ENCODE data around the gene HS2ST1.

GRCh38 chr1:87121711-87122163 lies 207.3 kb downstream of the HS2ST1 start:
- TF ChIP-seq, protein P1, sequence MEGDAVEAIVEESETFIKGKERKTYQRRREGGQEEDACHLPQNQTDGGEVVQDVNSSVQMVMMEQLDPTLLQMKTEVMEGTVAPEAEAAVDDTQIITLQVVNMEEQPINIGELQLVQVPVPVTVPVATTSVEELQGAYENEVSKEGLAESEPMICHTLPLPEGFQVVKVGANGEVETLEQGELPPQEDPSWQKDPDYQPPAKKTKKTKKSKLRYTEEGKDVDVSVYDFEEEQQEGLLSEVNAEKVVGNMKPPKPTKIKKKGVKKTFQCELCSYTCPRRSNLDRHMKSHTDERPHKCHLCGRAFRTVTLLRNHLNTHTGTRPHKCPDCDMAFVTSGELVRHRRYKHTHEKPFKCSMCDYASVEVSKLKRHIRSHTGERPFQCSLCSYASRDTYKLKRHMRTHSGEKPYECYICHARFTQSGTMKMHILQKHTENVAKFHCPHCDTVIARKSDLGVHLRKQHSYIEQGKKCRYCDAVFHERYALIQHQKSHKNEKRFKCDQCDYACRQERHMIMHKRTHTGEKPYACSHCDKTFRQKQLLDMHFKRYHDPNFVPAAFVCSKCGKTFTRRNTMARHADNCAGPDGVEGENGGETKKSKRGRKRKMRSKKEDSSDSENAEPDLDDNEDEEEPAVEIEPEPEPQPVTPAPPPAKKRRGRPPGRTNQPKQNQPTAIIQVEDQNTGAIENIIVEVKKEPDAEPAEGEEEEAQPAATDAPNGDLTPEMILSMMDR (IDR thresholded peaks at IDR 0.05; ENCODE audit: insufficient read depth, low read length), result no peak
- TF ChIP-seq POLR2AphosphoS5 (IDR thresholded peaks at IDR 0.05; ENCODE audit: low read depth) (no peak), SPI1 (IDR thresholded peaks at IDR 0.05; ENCODE audit: borderline replicate concordance, low read depth) (no peak)

Measured in HL-60 (cell line).